ENCODE data around the gene ANKS1B.

ANKS1B gene

GRCh38 chr12:98864363-98864762 lies 1120.4 kb downstream of the ANKS1B start:
- DNase-seq (ENCODE audit: low spot score): no peak
- in situ Hi-C loops (cut with MboI; ENCODE audit: low pct_unique_long_range_greater_than_20kb, low sequenced_read_pairs, unreplicated experiment): no loop called here

GRCh38 chr12:98863167-98863566 lies 1121.6 kb downstream of the ANKS1B start:
- in situ Hi-C loops (cut with MboI; ENCODE audit: low pct_unique_long_range_greater_than_20kb, low sequenced_read_pairs, unreplicated experiment): no loop called here
- TF ChIP-seq CTCF (IDR thresholded peaks at IDR 0.05; ENCODE audit: extremely low read depth, insufficient read depth, missing control alignments): no peak
- no peak for DNase-seq (ENCODE audit: low spot score)

More at GRCh38 chr12:98864363-98864762, 1120.4 kb downstream of the ANKS1B start:
- no peak for TF ChIP-seq CTCF (IDR thresholded peaks at IDR 0.05; ENCODE audit: extremely low read depth, insufficient read depth, missing control alignments)

- in situ Hi-C loops (cut with MboI; ENCODE audit: low pct_unique_long_range_greater_than_20kb, low sequenced_read_pairs, unreplicated experiment): no loop called here
- DNase-seq (ENCODE audit: low spot score): no peak
- no peak for TF ChIP-seq CTCF (IDR thresholded peaks at IDR 0.05; ENCODE audit: extremely low read depth, insufficient read depth, missing control alignments)
Observed at GRCh38 chr12:98861251-98861650, 1123.5 kb downstream of the ANKS1B start.

- no peak for DNase-seq (ENCODE audit: low spot score)
- no peak for TF ChIP-seq CTCF (IDR thresholded peaks at IDR 0.05; ENCODE audit: extremely low read depth, insufficient read depth, missing control alignments)
- in situ Hi-C loops (cut with MboI; ENCODE audit: low pct_unique_long_range_greater_than_20kb, low sequenced_read_pairs, unreplicated experiment): no loop called here
Observed at GRCh38 chr12:98856897-98857540, 1127.7 kb downstream of the ANKS1B start.

- no peak for DNase-seq (ENCODE audit: low spot score)
- in situ Hi-C loops (cut with MboI; ENCODE audit: low pct_unique_long_range_greater_than_20kb, low sequenced_read_pairs, unreplicated experiment): no loop called here
- TF ChIP-seq CTCF (IDR thresholded peaks at IDR 0.05; ENCODE audit: extremely low read depth, insufficient read depth, missing control alignments): no peak
Observed at GRCh38 chr12:98852181-98852580, 1132.6 kb downstream of the ANKS1B start.

- in situ Hi-C loops (cut with MboI; ENCODE audit: low pct_unique_long_range_greater_than_20kb, low sequenced_read_pairs, unreplicated experiment): no loop called here
- no peak for DNase-seq (ENCODE audit: low spot score)
- no peak for TF ChIP-seq CTCF (IDR thresholded peaks at IDR 0.05; ENCODE audit: extremely low read depth, insufficient read depth, missing control alignments)
Observed at GRCh38 chr12:98847242-98847641, 1137.5 kb downstream of the ANKS1B start.

Measured in GM13977 (cell line).